Activated CD8-positive, alpha-beta memory T cell treated with anti-CD3 and anti-CD28 coated beads, Interleukin-2, amount 50 U/mL, for 24 hours (primary cell): ENCODE results near the gene NIPAL3.
"Not testable (repeated sequence)": the region's sequence is repeated elsewhere in the genome, so short reads cannot be mapped to it uniquely, and the experiment has no call there.

Experiments
- DNase-seq: peaks from one replicate; pipeline ENCODE4 v3.0.0-alpha.2; 2020; ENCODE audit errors: extremely low read depth

The NIPAL3 gene

DNA sequence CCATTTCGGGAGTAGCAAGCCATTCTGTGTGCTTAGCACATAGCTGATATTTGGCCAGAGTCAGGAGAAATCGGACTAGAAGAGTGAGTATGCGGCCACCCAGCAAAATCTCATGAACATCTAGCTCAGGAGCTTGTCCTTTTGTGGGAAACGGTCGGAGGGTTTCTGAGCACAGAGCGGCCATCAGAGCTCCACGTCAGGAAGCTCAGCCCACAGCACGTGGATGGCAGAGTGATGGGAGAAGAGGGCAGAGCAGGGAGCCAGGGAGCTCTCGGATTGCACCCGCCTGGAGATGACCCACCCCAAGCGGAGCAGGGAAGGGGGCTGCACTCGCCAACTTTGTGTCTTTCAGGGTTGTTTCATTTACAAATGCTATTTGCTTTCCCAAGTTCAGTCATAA, 100.9 kb downstream of the NIPAL3 start:
- no peak for DNase-seq

DNA sequence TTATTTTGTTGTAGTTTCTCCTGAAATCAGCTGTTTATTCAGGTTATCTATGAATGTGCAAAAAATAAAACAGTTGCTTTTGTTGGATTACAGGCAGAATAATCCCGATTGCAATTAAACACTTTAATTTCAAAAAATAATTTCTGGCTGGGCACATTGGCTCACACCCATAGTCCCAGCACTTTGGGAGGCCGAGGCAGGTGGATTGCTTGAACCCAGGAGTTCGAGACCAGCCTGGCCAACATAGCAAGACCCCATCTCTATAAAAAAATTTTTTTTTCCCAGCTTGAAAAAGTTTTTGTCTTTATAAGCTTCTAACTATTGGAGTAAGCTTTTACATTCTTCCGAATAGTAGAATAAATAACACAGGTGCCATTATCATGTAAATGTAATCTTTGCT, 102.3 kb downstream of the NIPAL3 start:
- DNase-seq, result no peak

DNA sequence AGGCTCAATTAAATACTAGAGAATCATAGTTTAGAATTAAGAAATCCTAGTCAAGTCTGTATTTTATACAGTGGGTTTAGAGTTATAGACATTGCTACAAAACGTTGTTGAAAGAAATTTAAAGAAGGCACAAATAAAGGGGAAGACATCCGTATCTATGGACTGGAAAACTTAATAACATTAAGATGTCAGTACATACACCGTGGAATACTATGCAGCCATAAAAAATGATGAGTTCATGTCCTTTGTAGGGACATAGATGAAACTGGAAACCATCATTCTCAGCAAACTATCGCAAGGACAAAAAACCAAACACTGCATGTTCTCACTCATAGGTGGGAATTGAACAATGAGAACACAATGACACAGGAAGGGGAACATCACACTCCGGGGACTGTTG, 104.7 kb downstream of the NIPAL3 start:
- not testable (repeated sequence) for DNase-seq
